Fibroblast of lung (primary cell): ENCODE data around the gene PIP4K2A. TPM values are rescaled to one million over a fixed set of nuclear protein-coding genes. Genes with fewer than 3 reads are reported as not detected.

ENCODE experiments used
- DNase-seq, 2 donors: peaks; one replicate each; pipeline versions ENCODE4 v3.0.0 to v3.0.0-alpha.2; 2010; ENCODE audit warnings: low read depth in 2 of 2
- H2AFZ ChIP-seq: 2 replicates; pipeline ENCODE4 v1.5.1; 2012; ENCODE audit warnings: low read length, control low read depth, inconsistent platforms
- H3K27ac ChIP-seq: 2 replicates; pipeline ENCODE4 v1.5.1; 2011; ENCODE audit warnings: low read length, control low read depth; ENCODE audit not compliant: insufficient read depth
- H3K27me3 ChIP-seq: 2 replicates; pipeline ENCODE4 v1.5.1; 2011; ENCODE audit warnings: mild to moderate bottlenecking, low read length; ENCODE audit not compliant: control insufficient read depth, insufficient read depth
- H3K36me3 ChIP-seq: 2 replicates; pipeline ENCODE4 v1.5.1; 2011; ENCODE audit warnings: low read length; ENCODE audit not compliant: control insufficient read depth, insufficient read depth
- H3K4me1 ChIP-seq: 2 replicates; pipeline ENCODE4 v1.5.1; 2011; ENCODE audit warnings: low read length; ENCODE audit not compliant: control insufficient read depth, insufficient read depth; ENCODE audit errors: extremely low read depth
- H3K4me2 ChIP-seq: 2 replicates; pipeline ENCODE4 v1.5.1; 2011; ENCODE audit warnings: low read length, control low read depth; ENCODE audit not compliant: insufficient read depth; ENCODE audit errors: extremely low read depth
- H3K4me3 ChIP-seq, 4 experiments: fragments of 200-600 bp in 1 of 4; sonication (generic) in 1 of 4; replicated peaks in 1 of 4; 2 replicates each; pipeline ENCODE4 v1.5.1; 2011 to 2016; ENCODE audit warnings: low read length in 4 of 4, low read depth in 3 of 4, mild to moderate bottlenecking in 3 of 4, control low read depth in 2 of 4, inconsistent platforms in 1 of 4, mixed read lengths in 1 of 4; ENCODE audit not compliant: insufficient read depth in 1 of 4; ENCODE audit errors: control extremely low read depth in 1 of 4
- H3K79me2 ChIP-seq: 2 replicates; pipeline ENCODE4 v1.5.1; 2012; ENCODE audit warnings: mild to moderate bottlenecking, low read length, inconsistent platforms; ENCODE audit not compliant: control insufficient read depth, insufficient read depth
- H3K9ac ChIP-seq: 2 replicates; pipeline ENCODE4 v1.5.1; 2011; ENCODE audit warnings: mild to moderate bottlenecking, low read length, control low read depth; ENCODE audit not compliant: insufficient read depth
- H3K9me3 ChIP-seq: 2 replicates; pipeline ENCODE4 v1.5.1; 2012; ENCODE audit warnings: low read depth, low read length; ENCODE audit not compliant: control insufficient read depth, insufficient read depth
- H4K20me1 ChIP-seq: 2 replicates; pipeline ENCODE4 v1.5.1; 2011; ENCODE audit warnings: low read length; ENCODE audit not compliant: control insufficient read depth, insufficient read depth; ENCODE audit errors: extremely low read depth
- CTCF ChIP-seq, 2 donors: IDR thresholded peaks in 1 of 2; conservative IDR thresholded peaks in 1 of 2; 1 replicate in 1 of 2; 2 replicates in 1 of 2; pipeline ENCODE4 v1.5.1; 2011 to 2012; ENCODE audit warnings: low read length in 2 of 2, control low read depth in 1 of 2, inconsistent platforms in 1 of 2, low read depth in 1 of 2, mild to moderate bottlenecking in 1 of 2
- EZH2 ChIP-seq: IDR thresholded peaks from 2 replicates; pipeline ENCODE4 v1.5.1; 2012; ENCODE audit warnings: low read length, control low read depth, mild to moderate bottlenecking; ENCODE audit errors: missing control alignments
- polyA plus RNA-seq, 2 donors: library from polyadenylated mRNA; depleted of rRNA in 1 of 2; stranded (reverse) in 1 of 2; unstranded in 1 of 2; fragments of >200 nt; gene quantifications; 2 replicates each; pipeline ENCODE4 v1.2.1, GENCODE V29; 2011 to 2012; ENCODE audit warnings: missing spikeins in 1 of 2
- total RNA-seq: library from RNA; depleted of rRNA; stranded (reverse); fragments of >200 nt; gene quantifications from 2 replicates; pipeline ENCODE4 v1.2.1, GENCODE V29; 2014

PIP4K2A gene
- total and polyA plus RNA-seq, 2 donors (not counting 1 experiment from before 2014, with no cell fraction given) = 28.5 to 40.0 TPM

GRCh38 chr10:22491480-22491879, 222.9 kb downstream of the PIP4K2A start:
- H3K79me2 ChIP-seq = no peaks in the 10 kb centered on the region
- TF ChIP-seq CTCF (conservative IDR thresholded peaks at IDR 0.05 in 1 of 2, IDR thresholded peaks at IDR 0.05 in 1 of 2; ENCODE audit: low read depth in 1 of 2, low read length in 2 of 2) = no peak
- TF ChIP-seq EZH2 = no peak
- H3K4me2 ChIP-seq = no peak overlapping the region
- no peak overlapping the region for H3K4me3 ChIP-seq
- no peaks in the 10 kb centered on the region for H3K9me3 ChIP-seq
- no peaks in the 10 kb centered on the region for H3K4me1 ChIP-seq
- no peaks in the 10 kb centered on the region for H4K20me1 ChIP-seq
- H2AFZ ChIP-seq = no peak overlapping the region
- DNase-seq = no peak
- peaks cover 4% of the 10 kb centered on the region for H3K27me3 ChIP-seq
- H3K36me3 ChIP-seq = no peaks in the 10 kb centered on the region
- H3K9ac ChIP-seq = no peak overlapping the region
- H3K27ac ChIP-seq = no peak overlapping the region

- H2AFZ ChIP-seq = no peak overlapping the region
- no peaks in the 10 kb centered on the region for H3K9me3 ChIP-seq
- no peaks in the 10 kb centered on the region for H4K20me1 ChIP-seq
- H3K4me1 ChIP-seq = no peaks in the 10 kb centered on the region
- H3K4me3 ChIP-seq = no peak overlapping the region
- H3K4me2 ChIP-seq = no peak overlapping the region
- H3K27me3 ChIP-seq = no peaks in the 10 kb centered on the region
- H3K79me2 ChIP-seq = no peaks in the 10 kb centered on the region
- no peaks in the 10 kb centered on the region for H3K36me3 ChIP-seq
- TF ChIP-seq CTCF (conservative IDR thresholded peaks at IDR 0.05 in 1 of 2, IDR thresholded peaks at IDR 0.05 in 1 of 2; ENCODE audit: low read depth in 1 of 2, low read length in 2 of 2) (no peak), EZH2 (no peak)
- no peak overlapping the region for H3K27ac ChIP-seq
- no peak for DNase-seq
- H3K9ac ChIP-seq = no peak overlapping the region
Measured at GRCh38 chr10:22489975-22490374, 224.4 kb downstream of the PIP4K2A start.

GRCh38 chr10:22489467-22489866, 224.9 kb downstream of the PIP4K2A start:
- H4K20me1 ChIP-seq = no peaks in the 10 kb centered on the region
- H3K79me2 ChIP-seq = no peaks in the 10 kb centered on the region
- no peaks in the 10 kb centered on the region for H3K27me3 ChIP-seq
- no peaks in the 10 kb centered on the region for H3K36me3 ChIP-seq
- no peak overlapping the region for H3K4me3 ChIP-seq
- H3K27ac ChIP-seq = no peak overlapping the region
- no peak for TF ChIP-seq EZH2
- no peak for TF ChIP-seq CTCF (conservative IDR thresholded peaks at IDR 0.05 in 1 of 2, IDR thresholded peaks at IDR 0.05 in 1 of 2; ENCODE audit: low read depth in 1 of 2, low read length in 2 of 2)
- no peaks in the 10 kb centered on the region for H3K9me3 ChIP-seq
- no peaks in the 10 kb centered on the region for H3K4me1 ChIP-seq
- no peak overlapping the region for H3K4me2 ChIP-seq
- H3K9ac ChIP-seq = no peak overlapping the region
- H2AFZ ChIP-seq = no peak overlapping the region
- no peak for DNase-seq
